LHCN-M2 (cell line): ENCODE measurements around the gene GIMAP1. TPM values are rescaled to one million over a fixed set of nuclear protein-coding genes. Genes with fewer than 3 reads are reported as not detected.

Source experiments
- DNase-seq: peaks from one replicate; pipeline ENCODE4 v3.0.0-alpha.2; 2012; ENCODE audit warnings: low read depth
- total RNA-seq: library from RNA; depleted of rRNA; stranded (reverse); fragments of >200 nt; gene quantifications from 2 replicates; pipeline ENCODE4 v1.2.3, GENCODE V29; 2014; rRNA removed

GIMAP1 gene
- total RNA-seq, 1 experiment from 2014 or later, result not detected

GRCh38 chr7:150748376-150748775, 32.0 kb downstream of the GIMAP1 start:
- DNase-seq, result no peak

DNA sequence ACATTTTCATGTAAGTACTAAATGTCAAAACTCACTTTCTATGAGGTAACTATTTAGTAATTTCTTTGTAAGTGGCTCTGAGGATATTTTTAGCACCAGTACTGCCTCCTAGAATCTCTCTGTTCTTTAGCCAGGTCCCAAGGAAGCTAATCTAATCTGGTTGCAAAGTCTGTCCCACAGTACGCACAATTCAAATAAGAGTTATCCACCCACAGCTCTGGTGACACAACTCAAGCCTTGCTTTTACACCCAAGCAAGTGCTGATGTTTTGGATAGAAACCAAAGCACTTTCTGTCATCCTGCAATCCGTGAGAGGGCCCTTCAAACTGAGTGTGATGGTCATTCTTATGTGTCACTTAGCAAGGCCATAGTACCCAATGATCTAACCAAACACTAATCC, 35.3 kb downstream of the GIMAP1 start:
- no peak for DNase-seq

GRCh38 chr7:150753239-150753638, 36.8 kb downstream of the GIMAP1 start:
- DNase-seq, result no peak

GRCh38 chr7:150753826-150754603, 37.6 kb downstream of the GIMAP1 start:
- DNase-seq, result peak; percentile 8

DNA sequence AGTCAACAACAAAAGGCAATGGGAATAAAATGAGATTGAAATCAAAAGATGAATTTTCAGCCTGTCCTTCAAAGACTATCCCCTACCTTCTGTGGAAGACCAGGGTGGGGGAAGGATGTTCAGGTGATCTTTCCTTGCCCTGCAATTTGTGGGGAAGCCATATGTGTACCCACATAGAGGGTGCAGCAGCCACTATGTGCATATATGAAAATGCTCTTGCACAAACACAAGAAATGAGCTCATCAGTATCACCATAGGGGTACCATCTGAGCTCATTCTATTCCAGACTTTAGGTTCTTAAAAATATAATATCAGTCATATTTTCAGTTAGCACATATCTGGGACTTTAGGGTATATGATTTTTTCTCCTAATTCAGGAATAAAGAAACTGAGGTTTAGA, 38.5 kb downstream of the GIMAP1 start:
- no peak for DNase-seq

GRCh38 chr7:150755473-150756099, 39.2 kb downstream of the GIMAP1 start:
- peak; percentile 2 for DNase-seq

- DNase-seq, result no peak
These were observed 39.8 kb downstream of the GIMAP1 start for GRCh38 chr7:150756166-150756565.

DNA sequence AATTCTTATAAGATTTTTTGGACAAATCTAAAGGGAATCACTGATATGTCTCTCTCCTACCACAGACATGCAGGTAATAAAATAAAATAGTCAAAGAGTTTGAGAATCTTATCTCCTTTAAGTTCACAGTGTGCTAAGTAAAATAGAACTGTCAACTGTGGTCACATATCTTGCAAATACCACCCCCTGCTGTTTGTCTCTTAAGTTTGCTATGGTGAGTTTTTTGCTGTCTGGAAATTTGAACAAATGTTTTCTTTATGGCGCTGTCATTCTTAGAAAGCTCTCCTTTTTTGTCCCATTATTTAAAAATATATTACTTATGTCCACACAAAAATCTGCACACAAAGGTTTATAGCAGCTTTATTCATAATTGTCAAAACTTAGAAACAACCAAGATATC, 40.4 kb downstream of the GIMAP1 start:
- peak; percentile 8 for DNase-seq

DNA sequence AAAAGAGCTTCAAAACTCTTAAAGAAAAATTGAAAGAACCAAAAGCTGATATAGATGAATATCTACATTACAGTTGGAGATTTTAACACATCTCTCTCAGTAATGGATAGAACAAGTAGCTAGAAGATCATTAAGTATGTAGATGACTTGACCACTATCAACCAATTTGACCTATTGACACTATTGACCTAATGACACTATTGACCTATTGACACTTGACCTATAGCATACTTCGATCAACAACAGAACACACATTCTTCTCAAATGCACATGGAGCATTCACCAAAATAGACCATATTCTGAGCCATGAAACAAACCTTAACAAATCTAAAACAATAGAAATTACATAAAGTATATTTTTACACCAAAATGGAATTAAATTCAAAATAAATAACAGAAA, 43.1 kb downstream of the GIMAP1 start:
- DNase-seq, result no peak

DNA sequence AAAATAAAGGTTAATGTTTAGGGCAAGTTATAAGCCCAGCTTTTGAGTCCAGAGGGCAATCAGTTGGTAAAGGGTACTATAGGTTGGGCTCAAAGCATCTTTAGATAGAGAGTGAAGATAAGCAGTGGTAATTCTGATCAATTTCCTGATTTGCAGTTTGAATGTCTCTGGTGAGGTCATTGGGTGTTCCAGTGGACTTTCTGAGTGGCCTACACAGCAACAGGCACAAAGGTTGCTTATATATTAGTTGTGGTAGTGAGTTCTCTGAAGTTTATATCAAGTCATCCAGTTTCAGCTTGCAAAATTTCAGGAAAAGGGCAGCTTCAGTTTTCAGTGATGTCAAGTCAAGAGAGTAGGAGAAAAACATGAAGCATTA, 49.9 kb downstream of the GIMAP1 start:
- DNase-seq, result no peak

DNA sequence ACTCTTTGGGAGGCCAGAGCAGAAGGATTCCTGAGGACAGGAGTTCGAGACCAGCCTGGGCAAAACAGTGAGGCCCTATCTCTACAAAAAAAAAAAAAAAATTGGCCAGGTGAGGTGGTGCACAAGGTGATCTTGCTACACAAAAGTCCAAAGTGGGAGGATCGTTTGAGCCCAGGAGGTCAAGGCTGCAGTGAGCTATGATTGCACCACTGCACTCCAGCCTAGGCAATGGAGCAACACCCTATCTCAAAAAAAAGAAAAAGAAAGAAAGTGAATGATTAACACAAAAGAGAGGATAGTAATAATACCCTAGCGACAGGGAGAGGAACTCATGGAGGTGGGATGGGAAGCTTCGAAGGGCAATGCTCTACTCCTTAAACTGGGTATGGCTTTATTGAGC, 53.4 kb downstream of the GIMAP1 start:
- no peak for DNase-seq

Other genes with a start within 250 kb of the GIMAP1 start
- gene GIMAP7, start 201.7 kb upstream of the GIMAP1 start, total RNA-seq, result not detected in 2 replicates
- gene GIMAP4, start 149.2 kb upstream of the GIMAP1 start, total RNA-seq, result not detected in 2 replicates
- gene GIMAP6, start 84.2 kb upstream of the GIMAP1 start, total RNA-seq, result not detected in 2 replicates
- 2.6 and 3.4 TPM in 2 replicates for gene GIMAP2, start 30.9 kb upstream of the GIMAP1 start, total RNA-seq
- not detected in 2 replicates for gene GIMAP5, start 20.8 kb downstream of the GIMAP1 start, total RNA-seq
- not detected in 2 replicates for gene TMEM176B, start 83.8 kb downstream of the GIMAP1 start, total RNA-seq
- gene TMEM176A, start 84.2 kb downstream of the GIMAP1 start, total RNA-seq, result not detected in 2 replicates
- gene AOC1, start 135.9 kb downstream of the GIMAP1 start, total RNA-seq, result not detected in 2 replicates